ENCODE results near the gene IMPDH1.

The IMPDH1 gene

DNA sequence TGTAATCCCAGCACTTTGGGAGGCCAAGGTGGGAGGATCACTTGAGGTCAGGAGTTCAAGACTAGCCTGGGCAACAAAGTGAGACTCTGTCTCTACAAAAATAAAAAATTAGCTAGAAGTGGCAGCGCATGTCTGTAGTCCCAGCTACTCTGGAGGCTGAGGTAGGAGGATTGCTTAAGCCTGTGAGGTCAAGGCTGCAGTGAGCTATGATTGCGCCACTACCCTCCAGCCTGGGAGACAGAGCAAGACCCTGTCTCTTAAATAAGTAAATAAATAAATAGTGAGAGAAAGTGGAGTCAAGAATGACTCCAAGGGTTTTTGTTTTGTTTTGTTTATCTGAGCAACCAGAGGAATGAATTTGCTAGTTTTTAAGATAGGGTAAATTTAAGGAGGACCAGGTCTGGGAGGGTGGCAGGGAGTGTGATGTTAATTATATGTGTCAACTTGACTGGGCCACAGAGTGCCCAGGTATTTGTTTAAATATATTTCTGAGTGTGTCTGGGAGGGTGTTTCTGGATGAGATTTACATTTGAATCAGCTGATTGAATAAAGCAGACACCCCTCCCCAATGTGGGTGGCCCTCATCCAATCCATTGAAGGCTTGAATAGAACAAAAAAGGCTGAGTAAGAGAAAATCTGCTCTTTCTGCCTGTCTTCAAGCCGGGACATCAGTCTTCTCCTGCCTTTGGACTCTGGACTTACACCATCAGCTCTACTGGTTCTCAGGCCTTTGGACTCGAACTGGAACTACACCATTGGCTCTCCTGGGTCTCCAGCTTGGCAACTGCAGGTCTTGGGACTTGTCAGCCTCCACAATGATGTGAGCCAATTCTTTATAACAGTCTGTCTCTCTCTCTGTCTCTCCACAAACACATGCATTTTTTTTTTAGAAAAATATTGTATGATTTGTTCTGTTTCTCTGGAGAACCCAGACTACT is 23.5 kb downstream of the IMPDH1 start:
- no peak for DNase-seq

DNA sequence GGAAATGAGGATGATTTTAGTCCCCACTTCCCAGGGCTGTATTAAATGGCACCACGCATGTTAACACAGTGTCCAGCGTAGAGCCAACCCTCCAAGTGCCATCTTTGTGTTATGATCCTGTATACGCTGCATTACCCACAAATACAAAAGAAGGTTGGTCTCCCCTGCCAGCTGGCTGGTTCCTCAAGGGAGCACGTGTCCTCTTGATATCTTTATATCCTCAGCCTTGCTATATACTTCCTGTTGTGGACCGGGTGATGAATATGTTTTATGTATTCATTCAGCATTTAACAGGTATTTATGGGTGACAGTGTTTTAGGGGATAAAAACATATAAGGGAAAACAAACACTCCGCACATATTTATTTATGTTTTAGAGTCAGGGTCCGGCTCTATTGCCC is 25.1 kb downstream of the IMPDH1 start:
- no peak for DNase-seq

DNA sequence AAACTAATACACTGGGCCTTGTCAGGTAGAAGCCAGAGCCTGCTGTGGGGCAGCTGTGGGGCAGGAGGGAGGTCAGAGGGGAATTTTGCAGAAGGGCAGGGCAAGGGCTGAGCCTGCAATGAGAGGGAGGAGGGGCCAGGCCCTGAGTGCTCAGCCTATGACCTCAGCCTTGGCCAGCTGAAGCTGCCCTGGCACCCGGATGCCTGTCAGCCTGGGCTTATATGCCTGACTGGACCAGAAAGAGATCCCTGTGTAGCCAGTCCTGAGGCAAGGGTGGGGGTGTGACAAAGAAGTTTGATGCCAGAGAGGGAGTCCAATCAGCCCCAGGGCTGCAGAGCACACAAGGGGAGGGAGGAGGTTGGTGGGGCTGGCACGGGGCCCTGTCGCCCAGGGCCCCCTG is 26.0 kb downstream of the IMPDH1 start:
- DNase-seq, result no peak

DNA sequence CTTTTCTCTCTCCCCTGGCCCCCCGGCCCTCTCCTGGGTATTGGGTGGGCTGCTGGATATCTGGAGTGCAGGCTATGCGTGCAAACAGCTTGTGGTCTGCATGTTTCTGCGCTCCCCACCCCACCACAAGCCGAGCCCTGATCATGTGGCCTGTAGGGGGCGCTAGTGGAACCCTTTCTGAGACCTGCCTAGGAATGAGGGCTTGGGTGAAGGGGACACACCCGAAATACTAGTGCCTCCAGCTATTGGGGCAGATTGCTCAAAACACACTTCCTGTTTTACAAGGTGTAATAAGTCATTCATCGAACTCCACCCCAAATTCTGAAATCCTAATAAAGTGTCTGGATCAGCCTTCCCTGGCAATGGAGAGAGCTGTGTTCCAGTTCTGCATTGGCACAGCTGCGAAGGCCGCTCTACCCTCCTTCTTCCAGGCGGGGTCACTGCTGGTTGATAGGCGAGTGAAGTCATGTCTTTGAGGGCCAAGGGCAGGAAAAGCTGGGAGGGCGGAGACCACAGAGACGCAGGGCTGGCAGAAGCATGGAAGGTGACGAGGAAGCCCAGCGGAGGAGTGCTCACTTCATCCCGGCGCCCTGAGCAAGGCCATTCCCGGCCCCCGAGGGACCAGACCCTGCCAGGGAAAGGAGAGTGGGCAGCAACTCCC is 28.5 kb downstream of the IMPDH1 start:
- peak; percentile 58 to 64 for DNase-seq

DNA sequence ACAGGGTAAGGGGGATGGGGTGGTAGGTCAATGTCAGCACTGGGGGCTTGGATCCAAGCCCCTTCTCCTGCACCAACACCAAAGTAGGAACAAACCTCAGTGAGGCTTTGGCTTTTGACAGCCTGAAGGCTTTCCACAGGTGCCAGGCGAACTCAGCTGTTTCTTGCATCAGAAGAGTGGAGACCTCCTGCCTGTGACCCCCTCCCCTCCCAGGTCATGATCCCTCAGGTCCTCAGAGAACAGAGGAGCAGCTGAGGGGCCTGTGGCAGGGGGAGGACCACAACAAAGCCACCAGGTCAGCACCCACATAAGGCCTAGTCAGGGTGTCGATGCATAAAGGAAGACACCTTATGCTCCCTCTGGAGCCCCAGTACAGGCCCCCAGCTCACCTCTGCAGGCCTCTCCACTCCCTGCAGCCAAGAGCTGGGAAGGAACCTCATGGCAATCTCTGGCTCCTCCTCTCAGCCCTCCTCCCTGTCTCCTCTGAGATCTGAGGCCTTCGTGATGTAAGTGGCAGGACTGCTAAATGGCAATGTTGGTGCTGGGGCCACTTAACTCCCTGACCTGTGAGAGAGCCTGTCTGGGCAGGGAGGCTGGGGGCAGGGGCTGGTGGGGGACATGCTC is 29.2 kb downstream of the IMPDH1 start:
- DNase-seq, result no peak

DNA sequence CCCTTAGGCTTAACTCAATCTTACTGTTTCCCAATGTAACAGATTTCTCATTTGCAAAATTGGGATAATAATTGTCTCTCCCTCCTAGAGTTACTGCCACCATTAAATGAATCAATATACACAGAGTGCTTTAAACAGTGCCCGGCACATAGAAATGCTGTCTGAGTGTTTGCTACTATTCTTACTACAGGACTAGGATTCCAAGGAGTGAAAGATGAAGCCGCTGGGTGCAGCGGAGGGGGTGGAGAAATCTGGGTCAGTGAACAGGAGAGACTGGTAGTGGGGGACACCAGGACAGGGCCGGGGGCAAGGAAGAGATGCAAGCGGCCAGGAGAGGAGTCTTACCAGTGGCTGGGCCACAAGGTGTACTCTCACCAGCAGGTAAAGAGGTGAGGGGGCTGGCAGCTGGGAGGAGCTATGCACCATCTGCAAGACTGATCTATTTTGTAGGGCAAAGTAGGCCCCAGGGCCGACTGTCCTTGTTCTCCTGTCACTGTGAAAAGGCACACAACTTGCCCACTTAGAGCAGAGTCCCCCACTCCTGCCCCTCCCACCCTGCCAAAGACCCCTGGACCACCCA is 29.8 kb downstream of the IMPDH1 start:
- DNase-seq, result no peak

DNA sequence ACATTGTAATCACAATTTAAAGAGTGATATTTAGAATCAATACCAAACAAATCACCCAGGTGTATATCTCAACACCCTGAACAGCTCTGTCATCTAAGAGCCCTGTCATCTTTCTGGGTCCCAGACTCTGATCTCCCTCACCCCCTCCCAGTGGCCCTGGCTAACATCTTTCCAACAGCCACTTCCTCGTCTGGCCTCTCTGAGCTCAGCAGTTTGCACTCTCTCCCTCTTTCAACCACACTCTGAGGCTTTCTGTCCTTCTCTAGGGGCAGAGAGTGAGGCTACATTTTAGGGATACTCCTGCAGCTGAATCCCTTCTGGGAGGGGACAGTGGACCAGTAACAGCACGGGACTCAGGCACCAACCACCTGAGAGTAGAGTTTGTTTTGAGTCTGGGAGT is 31.1 kb downstream of the IMPDH1 start:
- no peak for DNase-seq

DNA sequence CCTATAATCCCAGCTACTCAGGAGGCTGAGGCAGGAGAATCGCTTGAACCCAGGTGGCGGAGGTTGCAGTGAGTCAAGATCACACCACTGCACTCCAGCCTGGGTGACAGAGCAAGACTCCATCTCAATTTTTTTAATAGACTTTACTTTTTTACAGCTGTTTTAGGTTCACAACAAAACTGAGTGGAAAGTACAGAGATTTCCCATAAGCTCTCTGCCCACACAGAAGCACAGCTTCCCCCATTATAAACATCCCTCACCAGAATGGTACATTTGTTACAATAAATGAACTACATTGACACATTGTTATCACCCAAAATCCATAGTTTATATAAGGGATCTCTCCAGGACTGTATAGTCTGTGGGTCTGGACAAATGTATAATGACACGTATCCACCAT is 33.7 kb downstream of the IMPDH1 start:
- no peak for DNase-seq

DNA sequence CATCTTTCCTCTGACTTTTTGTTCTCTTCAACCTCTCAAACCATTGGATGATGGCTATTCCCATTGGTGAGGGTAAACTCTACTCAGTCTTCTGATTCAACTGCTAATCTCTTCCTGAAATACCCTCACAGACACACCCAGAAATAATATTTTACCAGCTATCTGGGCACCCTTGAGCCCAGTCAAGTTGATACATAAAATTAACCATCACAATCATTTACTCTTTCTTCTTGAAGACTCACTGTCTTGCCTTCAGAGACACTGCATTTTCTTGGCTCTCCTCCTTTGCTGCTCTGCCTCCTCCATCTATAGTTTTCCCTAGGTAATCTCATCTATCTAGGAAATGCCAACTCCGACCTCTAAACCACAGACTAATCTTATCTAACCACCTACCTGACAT is 35.7 kb downstream of the IMPDH1 start:
- DNase-seq, result no peak

DNA sequence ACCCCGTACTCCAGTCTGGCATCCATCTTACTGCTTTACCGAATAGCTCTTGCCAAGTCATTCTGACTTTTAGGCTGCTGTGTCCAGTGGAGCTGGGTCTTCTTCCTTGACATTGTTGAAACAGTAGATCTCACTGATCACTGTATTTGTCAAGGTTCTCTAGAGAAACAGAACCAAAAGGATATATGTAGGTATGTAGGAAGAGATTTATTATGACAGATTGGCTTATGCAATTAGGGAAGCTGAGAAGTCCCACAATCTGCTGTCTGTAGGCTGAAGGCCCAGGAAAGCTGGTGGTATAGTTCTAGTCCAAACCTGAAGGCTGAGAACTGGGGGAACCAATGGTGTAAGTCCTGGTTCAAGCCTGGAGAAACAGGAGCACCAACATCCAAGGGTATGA is 36.2 kb downstream of the IMPDH1 start:
- DNase-seq, result no peak

DNA sequence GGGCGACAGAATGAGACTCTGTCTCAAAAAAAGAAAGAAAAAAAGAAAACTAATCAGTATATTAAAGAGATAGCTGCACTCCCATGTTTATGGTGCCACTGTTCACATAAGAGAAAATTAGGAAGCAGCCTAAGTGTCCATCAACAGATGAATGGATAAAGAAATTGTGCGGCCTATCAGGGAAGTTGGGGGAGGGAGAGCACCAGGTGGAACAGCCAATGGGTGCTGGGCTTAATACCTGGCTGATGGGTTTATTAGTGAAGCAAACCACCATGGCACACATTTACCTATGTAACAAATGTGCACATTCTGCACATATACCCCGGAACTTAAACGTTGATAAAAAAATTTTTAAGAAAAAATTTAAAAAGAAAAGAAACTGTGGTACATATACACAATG is 39.3 kb downstream of the IMPDH1 start:
- no peak for DNase-seq

DNA sequence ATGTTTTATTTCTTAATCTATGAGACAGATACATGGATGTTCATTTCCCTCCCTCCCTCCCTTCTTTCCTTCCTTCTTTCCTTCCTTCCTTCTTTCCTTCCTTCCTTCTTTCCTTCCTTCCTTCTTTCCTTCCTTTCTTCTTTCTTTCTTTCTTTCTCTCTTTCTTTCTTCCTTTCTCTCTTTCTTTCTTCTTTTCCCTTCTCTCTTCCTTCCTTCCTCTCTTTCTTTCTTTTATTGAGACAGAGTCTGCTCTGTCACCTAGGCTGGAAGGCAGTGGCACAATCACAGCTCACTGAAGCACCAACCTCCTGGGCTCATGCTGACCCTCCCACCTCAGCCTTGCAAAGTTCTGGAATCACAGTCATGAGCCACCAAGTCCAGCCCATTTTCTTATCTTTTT is 42.8 kb downstream of the IMPDH1 start:
- DNase-seq, result no peak

DNA sequence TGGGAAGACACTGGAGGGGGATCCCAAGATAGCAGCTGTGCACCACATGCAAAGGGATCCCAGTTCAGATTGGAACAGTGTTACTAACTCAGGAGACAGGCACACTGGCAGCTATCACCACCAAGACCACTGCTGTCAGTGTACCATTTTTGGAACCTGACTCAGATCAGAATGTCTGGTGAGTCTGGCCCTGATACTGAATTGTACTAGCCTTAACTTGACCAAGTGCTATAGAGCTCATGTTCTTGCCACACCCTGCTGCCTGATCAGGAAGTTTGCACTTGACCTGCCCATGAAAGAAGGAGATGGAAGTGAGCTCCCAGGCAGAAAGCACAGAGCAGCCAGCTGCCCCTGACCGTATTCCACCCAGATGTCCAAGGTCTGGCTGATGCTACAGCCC is 43.5 kb downstream of the IMPDH1 start:
- DNase-seq, result no peak

DNA sequence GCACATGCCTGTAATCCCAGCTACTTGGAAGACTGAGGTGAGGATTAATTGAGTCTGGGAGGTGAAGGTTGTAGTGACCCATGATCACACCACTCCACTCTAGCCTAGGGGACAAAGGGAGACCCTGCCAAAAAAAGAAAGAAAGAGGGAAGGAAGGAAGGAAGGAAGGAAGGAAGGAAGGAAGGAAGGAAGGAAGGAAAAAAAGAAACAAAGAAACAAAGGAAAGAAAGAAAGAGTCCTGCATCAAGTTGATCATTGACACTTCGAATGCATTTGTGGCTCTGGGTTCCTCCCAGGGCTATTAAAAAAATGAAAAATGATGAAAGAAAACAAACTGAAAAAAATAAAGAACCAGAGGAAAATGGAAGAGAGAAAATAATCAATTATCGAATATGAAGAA is 44.4 kb downstream of the IMPDH1 start:
- DNase-seq, result no peak

DNA sequence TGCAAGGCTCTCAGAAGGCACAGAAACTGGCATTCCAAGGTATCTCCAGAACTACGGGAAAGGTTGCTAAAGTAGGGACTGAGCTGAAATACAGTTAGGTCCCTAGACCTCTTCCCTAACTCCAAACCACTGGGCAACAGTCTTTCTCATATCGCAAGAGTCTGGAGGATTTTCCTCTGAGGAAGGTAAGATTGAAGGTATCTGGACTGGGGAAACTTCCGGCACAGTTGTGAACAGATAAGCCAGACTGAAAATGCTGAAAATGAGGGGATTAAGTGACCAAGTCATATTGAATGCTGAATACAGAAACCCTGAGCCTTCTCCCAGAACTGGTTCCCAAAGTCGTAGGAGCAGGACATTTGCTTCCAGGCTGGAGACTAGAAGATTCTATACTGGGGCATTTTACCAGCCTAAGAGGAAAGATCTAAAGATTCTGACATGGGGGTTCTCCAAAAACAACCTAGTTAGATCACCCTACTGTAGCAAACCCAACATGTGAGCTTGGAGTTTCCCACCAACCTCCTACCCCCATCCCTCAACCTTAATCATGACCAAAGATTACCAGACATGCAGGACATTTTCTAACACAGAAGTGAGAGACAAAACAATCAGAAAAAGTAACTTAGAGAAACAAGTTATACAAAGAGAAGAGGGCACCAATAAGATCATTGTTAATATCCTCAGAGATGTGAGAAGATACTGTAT is 45.5 kb downstream of the IMPDH1 start:
- DNase-seq, result no peak

DNA sequence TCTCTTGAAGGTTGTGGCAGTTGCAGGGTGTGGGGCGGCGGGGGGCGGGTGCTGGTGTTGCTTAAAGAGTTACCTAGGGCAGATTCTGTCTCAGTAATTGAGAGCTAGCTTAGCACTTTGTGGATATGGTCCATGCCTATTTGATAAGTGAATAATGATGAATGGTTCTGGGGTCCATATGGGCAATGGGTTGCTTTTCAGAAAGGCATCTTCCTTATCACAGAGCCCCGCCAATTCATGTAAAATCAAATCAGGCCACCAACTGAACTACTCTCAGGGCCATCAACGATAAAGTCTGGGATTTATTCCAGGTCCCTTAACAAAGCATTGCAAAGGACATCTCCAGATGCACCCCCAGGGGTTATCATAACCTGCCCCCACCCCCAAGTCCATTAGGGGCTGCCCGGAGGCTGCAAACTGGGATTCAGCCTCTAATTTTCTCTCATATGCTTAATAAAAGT is 46.5 kb downstream of the IMPDH1 start:
- no peak for DNase-seq

DNA sequence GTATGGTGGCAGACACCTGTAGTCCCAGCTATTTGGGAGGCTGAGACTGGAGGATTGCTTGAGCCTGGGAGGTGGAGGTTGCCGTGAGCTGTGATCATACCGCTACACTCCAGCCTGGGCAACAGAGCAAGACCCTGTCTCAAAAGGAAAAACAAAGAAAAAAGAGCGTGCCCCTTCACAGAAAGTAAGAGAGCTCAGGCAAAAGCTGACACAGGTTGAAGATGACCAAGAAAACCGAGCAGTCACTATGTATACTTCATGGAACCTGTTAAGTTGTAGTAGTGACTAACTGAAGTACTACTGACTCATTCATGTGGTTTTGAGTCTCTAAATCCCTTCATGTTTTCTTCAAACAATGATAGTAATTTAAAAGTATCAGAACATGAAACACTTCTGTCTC is 47.1 kb downstream of the IMPDH1 start:
- DNase-seq, result no peak

DNA sequence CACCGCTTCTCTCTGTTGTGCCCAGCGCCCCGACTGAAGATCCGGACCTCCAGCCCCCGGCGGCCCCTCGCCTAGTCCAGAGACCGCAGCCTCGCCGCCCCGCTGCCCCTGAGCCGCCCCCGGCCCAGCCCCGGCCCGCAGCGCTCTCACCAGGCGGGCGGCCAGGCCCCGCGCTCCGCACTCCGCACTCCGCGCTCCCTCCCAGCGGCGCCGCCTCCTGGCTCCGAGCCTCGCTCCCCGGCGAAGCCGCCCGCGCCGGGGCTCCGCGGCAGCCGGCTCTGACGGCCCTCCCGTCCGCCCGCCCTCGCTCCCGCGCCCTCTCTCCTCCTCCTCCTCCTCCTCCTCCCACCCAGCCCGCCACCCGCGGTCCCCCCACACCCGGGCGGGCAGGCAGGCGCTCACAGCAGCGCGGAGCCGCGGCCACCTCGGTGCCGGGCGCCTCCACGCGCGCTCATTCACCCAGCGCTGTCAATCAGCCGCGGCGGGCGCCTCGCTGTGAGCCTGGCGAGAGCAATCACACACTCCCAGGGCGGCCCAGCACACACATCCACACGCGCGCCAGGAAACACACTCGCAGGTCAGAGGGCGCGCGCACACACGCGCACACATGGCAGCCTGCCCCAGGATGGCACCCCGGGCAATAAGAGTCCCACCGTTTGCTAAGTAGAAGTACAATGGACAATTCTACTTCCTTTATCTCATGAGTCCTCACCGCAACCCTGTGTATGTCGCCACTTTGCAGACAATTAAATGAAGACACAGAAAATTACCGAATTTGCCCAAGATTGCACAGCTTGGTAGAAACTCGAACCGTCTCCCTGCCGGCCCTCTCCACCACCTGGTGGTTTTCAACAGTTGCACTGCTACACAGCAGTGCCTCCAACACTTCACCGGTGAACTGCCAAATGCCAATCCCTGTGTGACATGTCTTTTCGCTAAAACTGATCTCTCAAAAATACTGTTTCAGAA is 48.1 kb downstream of the IMPDH1 start, which contains the start of gene PRRT4:
Gene PRRT4 (minus strand): TSS at position 280 of the 969 bp plus-strand sequence.
- DNase-seq, result no peak

DNA sequence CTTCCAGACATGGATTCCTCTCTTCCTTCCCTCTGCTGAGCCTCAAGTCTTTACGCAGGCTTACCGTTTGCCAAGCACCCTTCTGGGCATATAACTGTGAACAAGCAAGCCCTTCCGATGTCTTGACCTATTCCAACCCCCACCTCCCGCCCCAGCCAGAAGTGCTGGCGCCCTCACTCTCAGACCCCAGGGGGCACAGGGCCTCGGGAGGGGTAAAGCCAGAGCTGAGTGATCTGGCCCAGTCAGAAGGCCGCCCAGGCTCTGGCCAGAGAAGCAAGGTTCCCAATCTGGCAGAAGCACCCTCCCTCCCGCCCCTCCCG is 49.5 kb downstream of the IMPDH1 start:
- no peak for DNase-seq

DNA sequence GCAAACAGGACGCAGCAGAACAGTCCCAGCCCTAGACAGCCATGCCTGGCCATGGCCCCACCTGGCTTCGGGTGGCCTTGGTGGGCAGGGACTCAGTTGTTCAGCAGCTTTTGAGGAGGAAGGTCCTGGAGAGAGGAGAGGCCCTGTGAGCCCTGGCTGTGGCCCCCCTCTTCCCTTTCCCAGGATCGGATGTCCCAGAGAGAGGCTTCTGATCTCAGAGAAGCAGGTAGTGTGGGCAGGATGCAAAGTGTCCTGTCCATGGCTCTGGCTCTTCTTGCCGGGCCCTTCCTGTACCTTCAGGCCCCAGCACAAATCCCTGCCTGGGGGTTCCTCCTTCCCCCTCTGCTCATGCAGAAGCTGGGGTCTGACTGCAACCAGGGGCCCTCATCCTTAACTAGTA is 49.8 kb downstream of the IMPDH1 start:
- DNase-seq, result no peak

DNA sequence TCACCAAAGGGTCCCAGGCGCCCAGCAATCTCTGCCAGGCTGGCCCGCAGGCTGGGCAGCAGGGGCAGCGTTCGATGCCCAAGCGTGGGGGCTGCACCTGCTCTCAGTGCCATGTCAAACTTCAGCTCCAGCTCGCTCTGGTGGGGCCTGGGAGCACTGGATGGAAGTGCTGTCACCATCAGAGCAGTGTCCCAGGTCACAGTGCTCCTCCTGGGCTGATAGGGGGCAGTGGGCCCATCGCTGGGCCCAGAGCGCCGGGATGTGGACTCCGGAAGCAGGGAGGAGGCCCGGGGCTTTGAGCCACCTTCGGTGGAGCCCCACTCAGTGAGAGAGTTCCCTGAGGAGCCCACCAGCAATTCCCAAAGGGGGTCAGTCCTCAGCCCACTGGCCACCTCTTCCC is 50.4 kb downstream of the IMPDH1 start:
- DNase-seq, result no peak

DNA sequence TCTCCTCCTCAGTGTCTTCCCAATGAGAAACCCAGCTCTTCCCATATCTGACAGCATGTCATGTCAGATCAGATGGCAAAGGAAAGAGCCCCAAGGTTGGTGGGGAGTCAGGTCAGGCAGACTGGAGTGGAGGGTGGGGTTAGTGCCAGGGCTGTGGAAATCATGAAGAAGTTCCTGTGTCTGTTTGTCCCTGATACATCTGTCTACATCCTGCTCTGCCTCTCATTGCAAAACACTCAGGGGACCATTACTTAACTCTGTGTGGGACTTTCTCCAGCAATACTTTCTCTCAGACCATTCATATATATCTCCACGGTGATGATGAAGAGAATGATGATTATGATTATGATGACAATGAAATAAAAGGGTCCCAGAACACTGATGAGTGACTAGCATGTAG is 51.5 kb downstream of the IMPDH1 start:
- no peak for DNase-seq
